CMK (cell line): ENCODE results near the gene SAAL1.

ENCODE experiments used
- DNase-seq: peaks from one replicate; pipeline ENCODE4 v3.0.0-alpha.2; 2010; ENCODE audit warnings: low read depth

SAAL1 gene

GRCh38 chr11:18081551-18081950 is 24.3 kb downstream of the SAAL1 start:
- no peak for DNase-seq

- DNase-seq: no peak
Measured at GRCh38 chr11:18080451-18080850, 25.4 kb downstream of the SAAL1 start.

- no peak for DNase-seq
Measured at GRCh38 chr11:18078909-18079308, 27.0 kb downstream of the SAAL1 start.

DNA sequence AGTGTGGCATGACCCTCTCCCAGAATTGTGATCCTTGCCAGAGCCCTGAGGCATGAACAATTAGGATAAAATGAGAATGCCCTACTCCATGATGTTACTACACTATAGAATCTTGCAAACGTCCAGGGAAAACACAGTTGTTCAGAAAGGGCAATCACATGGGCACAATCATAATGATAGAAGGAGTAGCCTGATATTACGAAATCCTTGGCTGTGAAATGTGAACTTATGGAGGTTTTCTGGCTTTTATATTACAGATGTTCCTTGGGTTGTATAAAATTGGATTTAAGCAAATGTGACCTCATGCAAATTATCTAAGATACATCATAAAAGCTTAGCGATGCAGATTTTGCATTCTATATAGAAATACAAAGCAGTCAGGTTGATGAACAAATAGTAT is 30.4 kb downstream of the SAAL1 start:
- DNase-seq: no peak

DNA sequence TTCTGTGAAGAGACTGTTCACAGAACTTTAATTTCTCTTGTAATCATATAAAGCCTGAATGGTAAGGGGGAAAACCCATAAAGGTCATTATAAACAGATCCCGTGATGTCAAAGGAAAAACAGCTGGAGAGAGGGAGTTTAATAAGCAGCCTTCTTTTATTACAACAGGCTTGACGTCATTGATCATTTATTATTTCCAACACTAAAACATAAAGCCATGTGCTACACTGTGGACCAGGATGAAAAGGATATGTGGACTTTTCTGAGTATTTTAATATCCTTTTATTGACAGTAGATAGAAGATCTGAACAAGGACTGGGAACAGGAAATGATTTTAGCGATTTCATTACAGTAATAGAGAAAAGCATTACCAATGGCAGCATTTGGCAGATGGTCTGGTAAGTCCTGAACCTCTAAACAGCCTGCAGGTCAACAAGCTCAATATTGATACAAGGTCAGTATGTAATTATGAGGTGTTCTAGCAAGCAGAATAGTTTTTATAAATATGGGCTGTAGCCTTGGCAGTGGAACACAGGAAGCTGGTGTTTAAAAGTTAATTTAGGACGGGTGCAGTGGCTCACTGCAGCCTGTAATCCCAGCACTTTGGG is 34.7 kb downstream of the SAAL1 start:
- DNase-seq: no peak

- DNase-seq: no peak
Measured at GRCh38 chr11:18067372-18067771, 38.5 kb downstream of the SAAL1 start.

DNA sequence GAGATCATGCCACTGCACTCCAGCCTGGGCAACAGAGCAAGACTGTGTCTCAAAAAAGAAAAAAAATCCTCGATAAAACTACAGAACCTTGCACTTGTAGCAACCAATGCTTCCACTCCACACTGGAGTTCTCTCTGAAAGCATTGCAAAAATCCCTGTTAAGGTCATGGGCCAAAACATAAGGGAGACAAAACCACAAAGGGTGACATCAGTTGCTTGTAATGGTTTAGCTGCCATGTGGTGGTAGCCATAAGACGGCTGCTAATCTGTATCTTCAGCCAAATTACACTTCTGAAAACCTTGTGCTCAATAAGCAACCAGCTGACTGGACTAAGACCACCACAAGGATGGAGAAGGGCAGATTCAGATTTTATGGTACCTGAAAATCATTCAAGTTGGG is 39.3 kb downstream of the SAAL1 start:
- no peak for DNase-seq

- no peak for DNase-seq
Measured at GRCh38 chr11:18065572-18065971, 40.3 kb downstream of the SAAL1 start.

DNA sequence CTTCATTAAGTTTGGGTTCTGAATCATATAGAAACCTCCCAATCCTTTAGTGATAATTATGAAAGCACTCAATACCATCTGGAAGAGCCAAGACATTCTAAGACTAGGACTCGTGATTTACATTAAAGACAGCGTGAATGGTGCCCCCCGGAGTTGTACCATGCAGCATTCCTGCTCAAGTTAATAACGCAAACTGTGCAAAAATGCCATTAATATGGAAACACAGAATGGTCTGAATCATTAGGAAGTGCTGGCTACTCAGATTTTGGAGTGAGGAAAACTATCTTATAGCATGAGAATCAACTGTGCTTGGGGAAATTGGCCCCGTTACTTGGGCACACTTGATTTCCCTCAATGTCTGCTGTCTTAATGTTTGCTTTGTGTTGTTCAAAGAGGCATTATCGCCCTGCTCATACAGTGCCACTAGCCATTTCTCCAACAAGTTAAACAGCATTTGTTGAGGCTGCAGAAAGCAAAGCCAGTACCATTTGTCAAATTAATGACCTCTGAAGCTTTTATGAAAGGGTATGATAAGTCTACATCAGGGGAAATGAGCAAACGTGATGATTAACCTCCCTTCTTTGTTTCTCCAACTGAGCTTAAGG is 41.3 kb downstream of the SAAL1 start:
- DNase-seq: no peak

GRCh38 chr11:18063862-18064434 is 41.9 kb downstream of the SAAL1 start:
- no peak for DNase-seq

GRCh38 chr11:18063125-18063524 is 42.8 kb downstream of the SAAL1 start:
- no peak for DNase-seq

- no peak for DNase-seq
Measured at GRCh38 chr11:18061351-18061750, 44.5 kb downstream of the SAAL1 start.

GRCh38 chr11:18056561-18057181 is 49.2 kb downstream of the SAAL1 start:
- DNase-seq: no peak

DNA sequence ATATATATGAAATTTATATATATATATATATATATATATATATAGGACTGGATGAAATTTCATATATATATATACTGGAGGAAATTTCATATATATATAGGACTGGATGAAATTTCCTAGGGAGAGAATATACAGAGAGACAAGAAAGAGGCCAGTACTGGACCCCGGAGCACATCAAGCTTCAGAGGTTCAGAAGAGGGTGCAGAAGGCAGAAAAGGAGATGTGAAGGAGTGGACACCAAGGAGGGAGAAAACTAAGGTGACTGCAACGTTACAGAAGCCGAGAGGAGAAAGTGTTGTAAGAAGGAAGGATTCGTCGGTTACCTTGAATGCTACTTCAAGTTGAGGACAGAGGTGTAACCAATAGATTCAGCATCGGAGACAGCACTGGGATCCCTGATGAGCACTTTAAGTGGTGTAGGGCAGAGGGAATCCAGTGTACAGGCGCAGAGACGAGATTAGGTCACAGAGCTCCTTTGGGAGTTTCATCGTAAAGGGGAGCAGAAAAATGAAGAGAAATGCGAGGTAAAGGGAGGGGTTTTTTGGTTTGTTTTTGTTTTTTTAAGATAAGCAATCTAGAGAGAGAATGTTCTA is 51.3 kb downstream of the SAAL1 start:
- no peak for DNase-seq

DNA sequence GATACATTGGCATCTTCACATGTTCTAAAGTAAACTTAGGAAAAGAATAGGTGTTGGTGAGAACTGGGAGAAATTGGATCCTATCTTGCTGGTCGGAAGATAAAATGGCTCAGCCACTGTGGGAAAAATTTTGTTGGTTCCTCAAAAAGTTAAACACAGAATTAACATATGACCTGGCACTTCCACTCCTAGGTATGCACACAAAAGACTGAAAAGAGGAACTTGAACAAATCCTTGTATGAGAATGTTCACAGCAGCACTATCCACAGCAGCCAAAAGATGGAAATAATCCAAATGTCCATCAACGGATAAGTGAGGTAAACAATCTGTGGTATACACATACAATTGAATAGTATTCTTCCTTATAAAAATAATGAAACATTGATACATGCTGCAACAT is 55.0 kb downstream of the SAAL1 start:
- DNase-seq: no peak

DNA sequence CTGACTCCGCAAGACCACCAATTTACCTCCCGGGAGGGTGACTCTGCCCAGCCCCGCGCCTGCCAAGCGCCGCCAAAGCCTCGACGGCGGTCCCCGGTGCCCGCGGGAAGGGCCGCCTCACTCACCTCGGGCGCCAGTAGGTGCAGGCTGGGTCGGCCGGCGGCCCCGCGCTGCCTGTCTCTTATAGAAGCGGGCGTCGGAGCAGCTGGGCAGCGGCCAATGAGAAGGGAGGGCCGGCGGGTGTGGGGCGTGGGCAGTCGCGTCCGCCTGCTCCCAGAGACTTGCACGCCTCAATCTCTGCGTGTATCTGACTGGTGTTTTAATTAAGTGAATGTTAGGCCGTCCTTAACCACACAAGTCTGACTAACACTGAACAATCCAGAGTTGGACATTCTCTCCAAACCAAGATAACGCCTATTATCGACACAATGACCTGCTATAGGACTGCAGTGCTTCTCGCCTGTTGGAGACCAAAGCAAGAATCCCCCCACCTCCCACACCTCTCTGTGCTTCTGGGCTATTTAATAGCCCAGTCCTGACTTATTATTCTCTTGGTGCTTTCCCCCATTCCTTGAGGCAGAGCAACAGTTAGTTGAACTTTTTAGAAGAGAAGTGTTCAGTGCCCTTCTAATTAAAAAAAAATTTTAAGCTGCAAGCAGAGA is 59.6 kb downstream of the SAAL1 start, which contains the start of gene TPH1:
TPH1 (minus strand) TSS at position 154 of the 662 bp plus-strand sequence. CDS start 5,507 bp downstream, outside the sequence.
- no peak for DNase-seq

GRCh38 chr11:18036456-18036855 is 69.4 kb downstream of the SAAL1 start:
- no peak for DNase-seq
